Measurements from ENCODE around the gene RTN4RL1.

- TF ChIP-seq CTCF (IDR thresholded peaks at IDR 0.05) = no peak
- TF ChIP-seq POLR2A (IDR thresholded peaks at IDR 0.05) = no peak
These were observed 84.9 kb downstream of the RTN4RL1 start for GRCh38 chr17:1939981-1940809.

Measured in right lobe of liver (tissue), 4 donors.